HL-60/S4 (cell line): ENCODE results near the gene NECTIN4.

Experiments
- in situ Hi-C: fragments of 300-500 bp; cut with MboI; formaldehyde crosslinking; loops from 2 replicates; pipeline ENCODE4 v1.14.3; 2022; ENCODE audit warnings: low sequenced_read_pairs

Gene NECTIN4

DNA sequence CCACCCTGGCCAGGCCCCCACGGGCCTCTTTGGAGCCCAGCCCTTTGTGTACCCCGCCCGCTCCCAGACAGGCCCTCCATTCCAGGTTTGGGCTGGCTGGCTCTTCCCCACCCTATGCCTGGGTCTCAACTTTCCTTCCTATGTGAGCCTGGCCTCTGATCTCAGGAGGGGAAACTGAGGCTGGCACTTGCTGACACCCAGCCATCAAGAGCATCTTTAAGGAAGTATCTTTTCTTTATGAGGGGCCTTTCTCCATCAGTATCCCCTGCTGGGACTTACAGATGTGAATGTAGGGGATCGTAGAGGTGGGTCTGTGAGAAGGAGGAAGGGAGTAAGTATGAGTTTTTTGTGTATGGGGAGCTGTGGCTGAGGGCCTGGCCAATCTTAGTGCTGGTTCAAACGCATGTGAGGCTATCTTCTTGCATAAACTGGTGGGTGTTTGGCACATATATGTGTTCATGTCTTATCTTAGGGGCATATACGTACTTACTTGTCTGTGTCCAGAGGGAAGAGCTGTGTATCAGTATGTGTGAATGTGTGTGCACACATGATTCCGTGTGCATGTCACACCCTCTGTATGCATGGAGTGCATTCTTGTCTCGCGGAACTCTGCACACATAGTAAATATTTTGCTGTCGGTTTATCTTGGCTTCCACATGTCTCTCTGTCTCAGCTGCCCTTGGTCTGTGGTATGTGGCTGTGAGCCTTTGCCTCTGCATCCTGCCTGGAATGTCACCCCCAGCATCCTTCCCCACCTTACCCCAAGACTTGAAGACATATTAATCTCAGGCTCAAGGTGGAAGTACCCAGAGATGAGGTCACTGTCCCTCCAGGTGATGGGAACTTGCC lies 5.4 kb downstream of the NECTIN4 start:
- in situ Hi-C loops: loop anchor here (10.0 kb wide), 1 partner anchor 89 kb away; no protein-coding TSS in a partner anchor

DNA sequence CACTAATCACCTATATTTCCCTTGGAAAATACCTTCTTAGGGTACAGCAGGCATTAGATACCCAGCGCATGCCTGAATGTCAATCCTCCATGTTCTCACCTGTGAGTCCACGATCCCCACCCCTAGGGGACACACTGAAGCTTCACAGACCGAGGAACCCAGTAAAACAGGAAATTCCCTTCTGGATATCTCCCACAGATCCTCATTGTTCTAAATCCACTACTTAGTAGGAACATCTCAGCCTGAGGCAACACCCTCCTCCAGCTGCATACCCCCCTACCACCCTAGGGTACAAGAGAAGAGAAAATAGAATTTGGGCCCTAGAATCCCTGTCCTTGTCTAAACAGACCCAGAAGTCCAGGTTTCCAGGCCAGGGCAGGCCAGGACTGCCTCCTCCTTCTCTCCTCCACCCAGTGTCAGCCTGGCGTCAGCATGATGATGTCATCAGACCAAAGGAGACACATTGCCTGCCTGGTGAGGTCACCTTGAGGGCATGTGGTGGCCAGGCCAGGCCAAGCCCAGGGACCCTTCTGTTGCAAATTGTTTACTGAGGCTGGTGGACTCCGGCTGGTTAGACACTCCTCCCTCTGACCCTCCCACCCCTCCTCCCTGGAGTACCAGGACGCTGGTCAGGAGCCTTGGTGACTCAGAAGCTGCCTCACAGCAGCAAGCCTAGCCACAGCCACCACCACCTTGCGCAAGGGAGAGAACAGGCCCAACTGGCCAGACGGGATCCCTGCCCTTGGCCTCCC lies 6.2 kb downstream of the NECTIN4 start:
- in situ Hi-C loops: loop anchor here (10.0 kb wide), 1 partner anchor 88 kb away; no protein-coding TSS in a partner anchor

DNA sequence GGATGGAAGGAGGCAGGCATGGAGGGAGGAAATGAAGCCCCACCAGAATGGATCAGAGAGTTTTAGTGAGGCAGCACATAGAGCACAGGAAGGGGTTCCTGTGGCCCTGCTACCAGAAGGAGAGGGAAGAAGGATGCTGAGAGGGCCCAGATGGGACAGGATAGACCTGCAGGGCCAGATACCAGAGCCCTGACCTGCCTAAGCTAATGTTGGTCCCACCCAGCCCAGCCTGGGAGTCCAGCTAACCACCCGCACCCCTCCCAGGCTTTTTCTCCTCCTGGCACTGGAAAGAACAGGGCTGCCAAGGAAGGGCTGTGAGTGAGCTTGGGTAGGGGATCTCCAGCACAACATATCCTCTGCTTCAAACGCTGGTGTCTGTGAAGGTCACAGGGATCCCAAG lies 6.9 kb downstream of the NECTIN4 start:
- in situ Hi-C loops: loop anchor here (10.0 kb wide), 1 partner anchor 88 kb away; no protein-coding TSS in a partner anchor

DNA sequence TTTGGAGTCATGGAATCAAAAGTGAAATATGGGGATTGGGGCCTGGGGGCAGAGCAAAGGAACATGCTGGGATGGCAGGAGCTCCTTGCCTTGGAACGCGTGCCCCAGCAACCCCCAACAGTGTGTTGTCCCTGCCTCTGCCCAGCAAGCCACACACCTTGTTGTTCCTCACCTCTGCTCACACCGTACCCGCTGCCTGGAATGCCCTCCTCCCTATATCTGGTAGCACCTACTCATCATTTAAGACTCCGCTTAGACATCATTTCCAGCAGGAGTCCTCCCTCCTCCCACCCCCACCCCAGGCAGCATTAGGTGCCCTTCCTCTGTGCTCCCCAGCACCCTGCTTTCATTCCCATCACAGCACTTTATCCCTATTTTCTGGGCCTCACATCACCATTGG lies 7.8 kb downstream of the NECTIN4 start:
- in situ Hi-C loops: loop anchor here (10.0 kb wide), 1 partner anchor 87 kb away; no protein-coding TSS in a partner anchor

DNA sequence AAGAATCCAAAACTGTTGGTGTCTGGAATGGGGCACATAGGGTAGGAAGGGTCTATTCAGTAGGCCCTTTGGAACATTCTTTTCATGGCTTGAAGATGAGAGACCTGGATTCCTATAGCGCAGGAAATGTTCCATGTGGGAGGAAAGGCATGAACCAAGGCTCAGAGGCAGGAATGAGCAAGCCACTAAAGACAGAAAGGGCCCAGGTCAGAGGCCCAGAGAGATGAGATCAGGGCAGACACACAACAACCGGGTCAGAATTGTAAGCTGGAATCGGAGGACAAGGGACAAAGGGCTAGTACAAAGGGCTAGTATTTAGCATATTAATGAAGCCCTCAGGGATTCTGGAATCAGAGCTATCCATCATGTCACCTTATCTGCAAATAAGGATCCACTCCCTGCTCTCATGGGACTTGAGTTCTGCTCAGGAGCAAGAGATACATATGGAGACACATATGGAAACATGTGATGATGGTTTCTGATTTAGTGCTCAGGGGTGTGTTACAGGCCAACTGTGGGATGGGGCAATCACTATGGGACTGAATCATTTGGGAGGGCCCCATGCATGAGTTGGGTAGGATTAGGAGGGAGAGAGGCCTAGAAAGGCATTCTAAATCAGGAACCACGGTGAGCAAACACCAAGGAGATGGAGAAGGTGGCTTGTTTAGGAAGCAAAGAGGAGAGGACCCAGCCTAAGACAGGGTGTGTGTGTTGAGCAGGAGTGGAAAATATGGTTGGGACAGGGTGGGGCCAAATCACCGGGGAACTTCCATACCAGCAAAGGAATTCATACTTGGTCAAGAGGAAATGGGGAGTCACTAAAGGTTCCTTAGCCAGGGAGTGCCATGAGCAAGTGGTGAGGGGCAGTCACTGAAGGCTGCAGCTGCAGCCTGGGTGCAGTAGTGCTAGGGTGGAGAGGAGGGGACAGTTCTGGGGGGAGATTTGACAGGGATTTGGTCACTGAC lies 8.6 kb downstream of the NECTIN4 start:
- in situ Hi-C loops: loop anchor here (10.0 kb wide), 1 partner anchor 86 kb away; no protein-coding TSS in a partner anchor

DNA sequence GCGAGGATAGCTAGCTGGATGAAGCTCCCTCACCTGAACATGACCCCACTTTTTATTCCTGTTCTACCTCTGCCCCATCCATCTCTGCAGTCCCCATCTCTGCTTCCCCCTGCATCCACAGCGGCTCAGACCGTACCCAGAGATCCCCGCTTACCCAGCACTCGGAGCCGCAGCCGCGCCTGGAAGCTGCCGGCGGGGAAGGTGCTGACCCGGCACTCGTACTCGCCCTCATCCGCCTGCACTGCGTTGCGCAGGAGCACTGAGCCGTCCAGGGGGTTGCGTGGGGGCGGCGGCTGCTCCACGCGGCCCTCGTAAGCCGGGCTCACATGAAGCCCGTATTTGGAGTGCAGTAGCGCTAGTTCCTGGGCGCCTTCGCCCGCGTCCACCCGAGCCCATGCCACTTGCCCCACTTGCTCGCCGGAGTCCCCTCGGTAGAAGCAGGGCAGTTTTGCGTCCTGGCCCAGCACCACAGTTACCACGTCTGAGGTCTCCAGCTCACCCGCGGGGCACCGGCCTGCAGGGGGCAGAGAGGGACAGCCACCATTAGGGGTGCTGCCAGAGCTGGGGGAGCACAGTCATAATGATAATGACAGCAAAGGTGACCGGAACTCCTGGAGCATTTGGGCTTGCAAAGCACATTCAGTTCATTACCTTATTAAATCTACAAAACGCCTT lies 9.8 kb downstream of the NECTIN4 start:
- in situ Hi-C loops: loop anchor here (10.0 kb wide), 1 partner anchor 85 kb away; no protein-coding TSS in a partner anchor

DNA sequence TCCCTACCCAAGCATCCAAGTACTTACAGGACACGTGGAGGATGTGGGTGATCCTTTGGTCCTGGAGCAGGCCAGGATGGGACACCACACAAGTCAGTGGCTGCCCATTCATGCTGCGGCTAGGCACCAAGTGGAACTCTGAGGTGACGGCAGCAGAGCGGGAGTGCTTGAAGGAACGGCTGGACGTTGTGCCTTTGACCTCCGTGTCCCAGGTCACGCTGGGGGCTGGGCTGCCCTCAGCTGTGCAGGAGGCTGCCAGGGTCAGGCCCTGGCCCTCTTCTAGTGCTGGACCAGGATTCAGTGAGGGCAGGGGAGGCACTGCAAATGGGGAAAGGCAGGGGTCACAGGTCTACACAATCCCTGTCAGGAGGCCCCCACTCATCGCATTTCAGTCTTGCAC lies 11.9 kb downstream of the NECTIN4 start:
- in situ Hi-C loops: no loop called here

DNA sequence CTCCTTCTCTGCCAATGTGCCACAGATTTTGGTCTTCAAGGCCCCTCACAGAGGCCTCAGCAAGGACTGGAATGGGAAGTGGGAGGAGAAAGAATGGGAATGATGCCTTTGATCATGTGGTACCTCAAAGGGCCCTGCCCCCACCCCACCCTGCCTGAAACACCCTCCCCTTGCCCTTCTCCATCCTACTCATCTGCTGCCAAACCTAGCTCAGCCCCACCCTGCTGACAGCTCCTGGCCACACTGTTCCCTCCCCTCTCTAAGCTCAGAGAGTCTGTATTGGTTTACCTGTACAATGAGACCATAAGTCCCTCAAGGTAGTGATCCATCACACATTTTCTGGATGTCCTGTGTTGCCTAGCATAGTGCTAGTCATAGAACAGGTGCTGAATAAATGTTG lies 12.9 kb downstream of the NECTIN4 start:
- in situ Hi-C loops: no loop called here

DNA sequence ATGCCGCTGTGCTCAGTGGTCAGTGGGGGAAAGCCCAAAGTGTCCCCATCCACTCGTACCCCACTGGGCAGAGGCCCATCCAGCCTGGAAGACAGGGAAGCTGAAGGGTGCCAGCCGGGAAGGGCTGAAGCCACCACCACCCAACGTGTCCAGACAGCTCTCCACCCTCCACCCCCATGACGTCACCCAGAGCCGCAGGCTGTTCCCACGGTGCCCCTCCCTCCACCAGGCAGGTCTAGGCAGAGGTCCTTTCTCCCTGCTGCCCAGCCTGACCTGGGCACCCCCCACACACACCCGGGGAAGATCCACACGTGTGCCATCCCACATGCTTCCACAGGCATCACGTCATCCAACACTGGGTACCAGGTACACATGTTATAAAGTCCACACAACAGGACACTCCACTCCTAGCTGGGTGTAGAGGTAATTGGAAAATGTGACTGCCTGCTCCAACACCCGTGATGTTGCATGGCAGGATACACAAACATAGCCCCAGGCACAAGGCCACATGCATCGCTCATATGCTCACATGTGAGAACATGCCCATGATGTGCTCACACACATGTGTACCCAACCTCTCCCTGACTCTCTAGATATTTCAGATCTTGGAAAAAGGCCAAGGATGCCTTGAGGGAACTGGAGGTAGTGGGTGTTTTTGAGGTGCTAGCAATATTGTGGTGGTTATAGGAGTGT lies 14.5 kb downstream of the NECTIN4 start:
- in situ Hi-C loops: no loop called here

DNA sequence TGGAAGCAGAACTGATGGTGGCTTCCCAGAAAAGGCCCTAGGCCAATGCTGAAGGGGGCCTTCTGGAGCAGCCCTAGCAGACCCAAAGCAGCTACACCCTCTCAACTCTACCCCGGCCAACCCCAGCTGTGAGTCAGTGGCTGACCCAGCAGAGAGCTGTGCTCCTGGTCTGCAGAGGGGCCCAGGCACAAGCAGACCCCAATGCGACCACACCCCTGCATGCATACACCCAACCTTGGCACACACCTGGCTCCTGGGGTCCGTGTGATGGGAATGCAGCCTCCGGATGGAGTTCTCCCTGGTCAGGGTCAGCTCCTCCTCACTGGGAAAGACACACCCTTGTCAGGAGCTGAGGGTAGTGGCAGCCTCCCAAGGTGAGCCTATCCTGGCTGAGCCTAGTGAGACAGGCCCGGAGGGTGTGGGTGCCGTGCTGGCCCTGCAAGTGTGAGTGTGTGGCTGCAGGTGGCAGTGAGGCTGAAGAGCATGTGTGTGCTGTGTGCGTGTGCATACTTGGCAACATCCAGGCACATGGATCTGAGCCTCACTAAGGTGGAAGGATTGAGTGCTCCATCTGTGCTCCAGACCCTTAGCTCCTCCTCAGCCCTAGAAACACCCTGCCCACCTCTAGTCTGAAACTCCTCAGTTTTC lies 15.8 kb downstream of the NECTIN4 start:
- in situ Hi-C loops: no loop called here

DNA sequence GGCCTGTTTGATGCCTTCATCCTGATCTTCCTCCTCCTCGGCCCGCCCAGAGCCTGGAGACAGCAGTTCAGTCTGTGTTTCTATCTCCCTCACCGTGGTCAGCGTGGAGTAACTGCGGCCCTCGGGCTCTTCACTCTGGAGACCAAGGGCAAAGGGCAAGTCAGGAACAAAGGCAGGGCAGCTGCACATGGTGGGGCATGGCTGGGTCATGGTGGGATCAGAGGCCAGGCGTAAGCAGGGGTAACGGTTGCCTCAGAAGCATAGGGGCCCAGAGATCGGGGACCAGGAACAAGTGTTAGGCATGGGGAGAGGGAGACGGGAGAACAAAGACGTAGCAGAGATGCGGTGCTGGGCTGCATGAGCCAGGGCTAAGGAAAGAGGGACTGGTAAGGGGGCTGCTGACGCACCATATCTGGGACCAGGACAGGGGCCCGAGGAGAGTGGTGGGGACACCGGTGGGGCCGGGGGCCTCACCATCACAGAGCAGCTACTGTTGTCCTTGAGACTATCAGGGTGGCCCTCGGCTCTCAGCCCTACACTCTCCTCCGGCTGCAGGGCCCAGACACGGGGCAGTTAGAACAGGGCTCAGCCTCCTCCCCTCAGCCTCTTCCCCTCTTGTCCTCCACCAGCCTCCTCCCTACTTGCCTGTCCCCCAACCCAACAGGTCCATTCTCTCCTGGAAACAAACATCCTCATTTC lies 16.5 kb downstream of the NECTIN4 start:
- in situ Hi-C loops: no loop called here

DNA sequence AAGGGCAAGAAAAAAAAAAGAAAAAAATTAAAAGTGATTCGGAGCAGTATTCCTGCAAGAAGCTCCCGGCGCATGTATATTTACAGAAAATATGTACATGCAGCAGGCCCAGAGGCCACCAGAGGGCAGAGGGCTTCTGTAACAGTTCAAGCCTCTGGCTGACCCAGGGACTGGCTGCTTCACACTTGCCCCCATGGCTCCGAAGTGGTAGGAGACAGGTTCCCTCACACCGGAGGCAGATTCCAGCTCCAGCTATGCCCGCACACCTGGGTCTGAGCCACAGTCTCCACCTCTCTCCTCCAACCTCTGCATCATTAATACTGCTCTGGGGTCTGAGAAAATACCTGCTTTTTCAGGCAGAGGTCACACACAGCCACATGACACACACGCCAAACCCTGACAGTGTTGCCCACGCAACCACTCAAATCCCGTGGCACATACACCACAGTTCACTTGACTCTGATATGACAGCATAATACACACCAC lies 17.4 kb downstream of the NECTIN4 start:
- in situ Hi-C loops: no loop called here

DNA sequence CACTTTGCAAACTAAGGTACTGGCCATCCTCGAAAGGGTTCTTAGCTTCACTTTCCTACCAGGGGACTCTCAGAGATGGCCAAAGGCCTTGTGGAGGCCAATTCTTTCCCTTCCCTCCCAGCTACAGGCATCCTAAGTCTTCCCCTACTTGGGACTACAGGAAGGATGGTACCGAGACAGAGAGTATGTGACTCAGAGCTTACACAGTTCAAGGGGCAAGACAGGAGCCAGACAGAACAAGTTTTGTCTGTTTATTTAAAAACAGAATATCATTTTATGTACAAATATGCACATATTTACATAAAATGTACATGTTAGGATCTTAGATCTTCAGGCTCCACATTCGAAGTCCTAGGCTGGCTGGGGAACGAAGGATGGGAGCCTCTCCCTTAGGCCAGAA lies 18.6 kb downstream of the NECTIN4 start:
- in situ Hi-C loops: no loop called here

DNA sequence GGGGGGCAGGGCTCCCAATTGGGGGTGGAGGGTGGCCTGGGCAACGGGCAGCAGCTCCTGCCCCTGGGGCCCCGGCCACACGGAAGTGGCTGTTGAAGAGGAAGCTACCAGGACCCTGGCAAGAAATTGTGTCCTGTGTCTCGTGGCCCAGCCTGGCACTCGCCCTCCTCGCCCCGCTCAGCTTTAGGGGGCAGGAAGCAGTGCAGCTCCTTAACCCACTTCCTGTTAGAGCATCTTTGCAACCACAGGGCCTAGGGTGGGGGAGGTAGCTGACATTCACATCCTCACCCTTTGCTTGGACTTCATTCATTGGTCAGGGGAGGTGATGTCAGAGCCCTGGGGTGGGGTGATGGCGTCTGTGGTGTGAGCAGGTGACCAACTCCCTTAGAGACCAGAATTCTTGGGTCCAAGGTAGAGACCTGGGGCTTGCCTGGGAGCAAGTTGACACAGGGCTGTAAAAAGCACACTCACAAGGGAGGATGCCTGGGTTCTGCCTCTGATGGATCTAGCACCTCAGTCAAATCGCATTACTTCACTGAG lies 19.6 kb downstream of the NECTIN4 start, which contains the start of gene ARHGAP30:
TSS of gene ARHGAP30 (minus strand) at position 161 of the 540 bp plus-strand sequence. CDS start 267 bp downstream, outside the sequence.
- in situ Hi-C loops: no loop called here

DNA sequence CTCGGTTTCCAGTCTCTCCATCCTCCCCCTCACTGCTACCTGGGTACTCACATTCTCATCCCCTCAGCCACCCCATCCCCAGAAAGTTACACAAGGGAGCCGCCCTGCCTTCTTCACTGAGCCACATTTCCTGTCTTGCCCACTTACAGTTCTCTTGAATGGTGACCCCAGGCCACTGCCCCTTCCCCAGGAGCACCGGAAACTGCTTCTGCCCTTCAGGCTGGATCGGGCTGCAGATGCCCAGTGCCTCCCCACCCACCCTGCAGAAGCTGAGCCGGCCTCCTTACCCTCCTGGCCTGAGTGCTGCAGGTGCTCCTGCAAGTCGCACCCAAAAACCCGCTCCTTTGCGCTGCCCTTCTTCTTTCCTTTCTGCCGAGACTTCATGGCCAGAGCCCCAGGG lies 20.1 kb downstream of the NECTIN4 start:
- in situ Hi-C loops: no loop called here

DNA sequence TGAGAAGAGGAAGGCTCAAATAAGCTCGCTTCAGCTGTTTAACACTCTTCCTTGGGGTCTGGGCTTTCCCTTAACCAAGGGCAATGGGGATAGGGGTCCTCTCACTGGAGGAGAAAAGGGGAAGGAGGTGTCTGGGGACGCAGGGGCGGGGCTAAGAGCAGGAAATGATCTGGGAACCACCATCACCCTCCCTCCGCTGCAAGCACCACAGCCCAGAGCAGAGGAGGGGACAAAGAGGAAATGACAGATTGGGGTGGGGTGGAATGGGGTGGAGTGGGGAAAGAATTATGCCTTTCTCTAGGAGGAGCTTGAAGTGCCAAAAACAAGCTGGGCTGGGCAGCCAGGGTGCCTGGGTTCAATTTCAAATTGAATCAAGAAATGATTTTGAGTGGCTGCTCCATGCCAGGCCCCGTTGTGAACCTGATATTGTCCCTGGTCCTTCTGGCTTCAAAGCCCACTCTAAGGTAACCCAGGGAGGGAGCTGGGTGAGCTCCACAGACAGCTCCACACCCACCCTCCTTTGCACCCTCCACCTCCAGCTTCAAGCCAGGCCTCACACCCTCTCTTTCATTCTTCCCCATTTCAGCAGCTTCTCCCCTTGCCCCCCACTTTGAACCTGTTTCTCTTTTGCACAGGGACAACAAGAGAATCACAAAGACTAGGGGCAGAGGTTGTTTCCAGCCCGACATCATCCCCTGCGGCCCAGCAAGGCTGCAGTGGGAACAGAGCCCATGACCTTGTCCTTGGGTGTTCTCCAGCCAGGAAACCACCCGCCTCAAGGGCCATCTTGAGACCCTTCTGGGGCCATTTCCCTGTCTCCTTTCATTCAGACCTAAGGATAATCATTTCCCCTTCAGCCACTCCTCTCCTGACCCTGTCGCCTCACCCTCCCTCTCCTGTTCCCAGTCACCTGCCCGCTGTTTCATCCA lies 20.8 kb downstream of the NECTIN4 start:
- in situ Hi-C loops: no loop called here

DNA sequence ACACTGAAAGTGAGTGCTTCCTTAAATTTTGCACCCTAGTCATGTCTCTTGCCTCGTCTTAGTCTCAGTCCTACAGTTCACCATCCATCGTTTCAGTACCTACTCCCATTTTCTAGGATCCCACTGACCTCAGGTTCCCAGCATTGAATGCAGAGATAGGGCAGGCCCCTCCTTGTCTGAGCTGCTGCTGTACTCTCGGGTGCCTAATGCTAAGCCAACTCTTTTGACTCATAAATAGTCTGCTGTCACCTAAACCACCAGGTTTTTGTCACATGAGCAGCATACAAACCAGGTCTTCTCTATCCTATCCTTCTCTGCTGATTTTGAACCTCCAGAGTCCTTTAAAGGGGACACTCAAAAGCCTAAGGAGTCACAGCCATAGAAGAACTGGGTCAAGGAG lies 22.7 kb downstream of the NECTIN4 start:
- in situ Hi-C loops: no loop called here
